Astrocyte of the spinal cord (primary cell): ENCODE data around the gene SERPINA12.
"Not testable (repeated sequence)": the region's sequence is repeated elsewhere in the genome, so short reads cannot be mapped to it uniquely, and the experiment has no call there.

ENCODE experiments used
- DNase-seq: peaks from one replicate; pipeline ENCODE4 v3.0.0; 2011; ENCODE audit warnings: low read depth, low spot score
- H3K4me3 ChIP-seq: 2 replicates; pipeline ENCODE4 v1.5.1; 2011; ENCODE audit warnings: low read depth, mild to moderate bottlenecking, low read length, moderate library complexity
- in situ Hi-C: cut with HindIII; loops from 2 replicates; pipeline ENCODE4 v1.10.0; 2017; ENCODE audit warnings: low sequenced_read_pairs
- TF ChIP-seq, protein P1 (sequence below): IDR thresholded peaks from 2 replicates; pipeline ENCODE4 v1.5.1; 2012; ENCODE audit warnings: low read depth, mild to moderate bottlenecking, low read length, inconsistent platforms

SERPINA12 gene

DNA sequence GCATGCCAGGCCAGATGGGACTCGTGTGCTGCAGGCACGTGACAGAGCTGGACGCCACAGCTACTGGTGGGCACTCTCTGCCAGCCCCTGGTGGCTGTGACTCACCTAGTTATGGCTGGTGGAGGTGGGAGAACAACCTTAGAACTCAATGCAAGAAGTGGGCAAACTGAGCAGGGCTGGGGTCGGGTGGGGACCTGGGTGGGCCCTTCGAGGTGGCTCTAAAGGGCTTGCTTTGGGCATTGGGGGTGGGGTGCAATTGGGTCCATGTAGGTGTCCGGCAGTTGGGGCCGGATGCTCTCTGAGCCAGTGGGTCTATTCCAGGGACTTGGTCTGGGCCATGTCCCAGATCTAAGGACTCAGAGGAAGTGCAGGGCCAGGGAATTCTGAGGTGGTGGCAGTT, 5.1 kb upstream of the SERPINA12 start:
- no peak for DNase-seq
- TF ChIP-seq, protein P1, sequence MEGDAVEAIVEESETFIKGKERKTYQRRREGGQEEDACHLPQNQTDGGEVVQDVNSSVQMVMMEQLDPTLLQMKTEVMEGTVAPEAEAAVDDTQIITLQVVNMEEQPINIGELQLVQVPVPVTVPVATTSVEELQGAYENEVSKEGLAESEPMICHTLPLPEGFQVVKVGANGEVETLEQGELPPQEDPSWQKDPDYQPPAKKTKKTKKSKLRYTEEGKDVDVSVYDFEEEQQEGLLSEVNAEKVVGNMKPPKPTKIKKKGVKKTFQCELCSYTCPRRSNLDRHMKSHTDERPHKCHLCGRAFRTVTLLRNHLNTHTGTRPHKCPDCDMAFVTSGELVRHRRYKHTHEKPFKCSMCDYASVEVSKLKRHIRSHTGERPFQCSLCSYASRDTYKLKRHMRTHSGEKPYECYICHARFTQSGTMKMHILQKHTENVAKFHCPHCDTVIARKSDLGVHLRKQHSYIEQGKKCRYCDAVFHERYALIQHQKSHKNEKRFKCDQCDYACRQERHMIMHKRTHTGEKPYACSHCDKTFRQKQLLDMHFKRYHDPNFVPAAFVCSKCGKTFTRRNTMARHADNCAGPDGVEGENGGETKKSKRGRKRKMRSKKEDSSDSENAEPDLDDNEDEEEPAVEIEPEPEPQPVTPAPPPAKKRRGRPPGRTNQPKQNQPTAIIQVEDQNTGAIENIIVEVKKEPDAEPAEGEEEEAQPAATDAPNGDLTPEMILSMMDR: no peak
- in situ Hi-C loops: no loop called here
- H3K4me3 ChIP-seq: no peak overlapping the region

DNA sequence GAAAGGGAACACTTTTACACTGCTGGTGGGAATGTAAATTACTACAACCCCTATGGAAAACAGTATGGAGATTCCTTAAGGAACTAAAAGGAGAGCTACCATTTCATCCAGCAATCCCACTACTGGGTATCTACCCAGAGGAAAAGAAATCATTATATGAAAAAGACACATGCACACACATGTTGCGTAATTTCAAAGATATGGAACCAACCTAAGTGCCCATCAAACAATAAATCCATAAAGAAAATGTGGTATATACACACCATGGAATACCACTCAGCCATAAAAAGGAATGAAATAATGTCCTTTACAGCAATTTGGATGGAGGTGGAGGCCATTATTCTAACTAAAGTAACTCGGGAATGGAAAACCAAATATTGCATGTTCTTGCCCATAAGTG, 1.2 kb upstream of the SERPINA12 start:
- DNase-seq, in situ Hi-C loops, H3K4me3 ChIP-seq: not testable (repeated sequence)

DNA sequence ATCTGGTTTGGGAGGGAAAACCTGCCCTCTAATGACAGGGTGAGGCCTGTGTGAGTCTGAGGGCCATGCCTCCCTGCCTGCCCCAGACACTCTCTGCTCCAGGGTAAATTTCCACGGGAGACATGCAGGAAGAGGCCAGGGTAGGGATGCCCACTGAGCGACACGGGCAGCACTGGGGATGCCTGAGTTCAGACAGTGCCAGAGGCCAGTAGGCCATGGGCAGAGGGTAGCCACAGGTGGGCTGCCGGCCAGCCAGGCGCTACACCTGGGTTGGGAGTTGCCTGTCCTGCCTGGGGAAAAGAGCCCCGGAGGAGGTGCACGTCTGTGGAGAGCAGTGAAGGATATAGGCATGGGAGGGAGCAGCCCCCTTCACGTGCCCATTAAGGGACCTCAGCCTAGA, 3.6 kb downstream of the SERPINA12 start:
- no peak for DNase-seq
- in situ Hi-C loops: no loop called here
- TF ChIP-seq, protein P1: no peak
- H3K4me3 ChIP-seq: no peak overlapping the region

DNA sequence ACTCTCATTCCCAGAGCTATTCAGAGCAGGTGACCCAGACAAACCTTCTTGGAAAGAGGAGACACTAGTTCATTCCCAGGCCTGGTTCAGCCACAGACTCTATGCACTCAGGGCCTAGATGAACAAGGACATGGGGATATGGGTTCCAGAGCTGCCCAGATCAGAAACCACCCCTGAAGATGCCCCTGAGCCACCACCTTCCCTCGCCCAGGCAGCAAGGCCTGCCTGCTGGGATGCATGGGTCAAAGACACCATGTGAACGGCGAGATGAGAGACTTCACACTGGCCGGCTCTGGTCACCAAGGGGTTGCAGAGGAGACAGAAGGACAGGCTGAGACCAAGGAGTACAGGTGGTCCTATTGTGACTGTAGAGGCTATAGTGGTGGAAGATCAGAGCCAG, 4.1 kb downstream of the SERPINA12 start:
- TF ChIP-seq, protein P1: no peak
- DNase-seq: no peak
- in situ Hi-C loops: no loop called here
- H3K4me3 ChIP-seq: no peak overlapping the region

DNA sequence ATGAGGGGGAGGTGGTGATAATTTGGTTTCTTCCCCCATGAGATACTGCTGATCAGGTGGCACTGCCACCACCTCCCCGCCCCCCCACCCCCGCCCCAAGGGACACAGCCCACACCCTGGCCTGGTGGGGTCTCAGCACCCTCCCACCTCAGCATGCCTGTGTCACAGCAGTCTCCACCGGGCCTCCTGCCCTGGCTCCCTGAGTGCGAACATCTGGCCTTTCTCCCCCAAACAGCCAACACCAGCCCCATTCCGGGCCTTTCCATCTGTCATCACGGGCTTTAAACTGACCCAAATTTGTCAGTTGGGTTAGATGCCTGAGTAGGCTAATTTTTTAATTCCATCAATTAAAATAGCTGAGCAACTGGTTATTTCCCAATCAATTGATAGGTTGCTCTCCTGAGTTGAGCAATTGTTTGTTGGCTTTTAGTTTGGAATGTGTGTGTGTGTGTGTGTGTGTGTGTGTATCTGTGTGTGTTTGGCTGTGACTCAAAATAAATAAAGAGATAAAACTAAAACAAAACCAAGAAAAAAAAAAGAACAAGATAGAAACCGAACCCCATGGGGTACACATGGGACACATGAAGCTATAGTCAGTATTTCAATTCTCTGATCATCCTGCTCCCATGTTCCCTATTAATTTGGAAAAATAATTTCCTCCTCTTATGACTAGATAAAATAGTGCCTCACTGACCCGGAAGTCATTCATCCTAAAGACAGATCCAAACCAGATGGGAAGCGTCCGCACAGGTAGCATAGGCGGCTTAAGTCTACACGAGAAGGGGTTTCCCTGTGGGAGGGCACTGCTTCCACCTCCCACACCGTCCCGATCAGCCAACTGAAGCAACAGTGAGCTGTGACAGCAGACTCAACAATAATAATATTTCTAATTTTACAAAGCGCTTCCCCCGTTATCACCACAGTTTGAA, 7.4 kb downstream of the SERPINA12 start:
- TF ChIP-seq, protein P1: no peak
- H3K4me3 ChIP-seq: no peak overlapping the region
- in situ Hi-C loops: no loop called here
- DNase-seq: no peak

DNA sequence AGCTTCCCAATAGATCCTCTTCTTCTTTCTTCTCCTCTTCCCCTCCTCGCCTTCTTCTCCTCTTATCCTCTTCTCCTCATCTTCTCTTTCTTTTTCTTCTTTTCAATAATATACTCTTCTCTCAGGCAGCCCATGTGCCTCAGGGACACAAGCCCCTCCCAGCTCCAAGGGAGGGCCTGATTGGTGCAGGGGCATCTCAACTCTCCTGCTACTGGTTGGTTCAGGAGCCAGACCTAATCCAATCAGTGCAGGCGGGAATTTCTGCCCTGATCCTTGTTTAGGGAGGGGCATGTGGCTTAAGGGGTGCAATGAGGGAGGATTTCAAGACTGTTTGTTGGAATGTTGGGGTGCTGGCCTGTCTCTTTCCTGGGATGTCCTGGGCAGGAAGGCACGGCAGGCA, 9.0 kb downstream of the SERPINA12 start:
- no peak for DNase-seq
- H3K4me3 ChIP-seq: no peak overlapping the region
- TF ChIP-seq, protein P1: no peak
- in situ Hi-C loops: no loop called here

DNA sequence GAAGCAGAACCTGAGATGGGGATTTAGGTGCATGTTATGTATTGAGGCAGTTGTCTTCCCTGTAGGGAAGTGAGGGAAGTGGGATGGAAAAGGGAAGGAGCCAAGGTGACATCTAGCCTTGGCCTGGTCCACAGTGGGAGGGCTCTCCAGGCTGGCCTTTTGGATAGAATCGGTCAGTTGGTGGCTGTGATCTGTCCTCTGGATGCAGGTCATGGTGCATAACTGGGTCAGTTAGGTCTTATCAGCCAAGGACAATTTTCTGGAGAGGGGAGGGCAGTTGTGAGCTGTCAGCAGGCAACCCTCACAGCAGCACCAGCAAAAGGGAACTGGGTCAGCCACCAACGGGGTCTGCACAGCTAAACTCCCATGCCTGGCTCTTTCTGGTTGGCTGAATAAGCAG, 9.6 kb downstream of the SERPINA12 start:
- H3K4me3 ChIP-seq: no peak overlapping the region
- TF ChIP-seq, protein P1: no peak
- no peak for DNase-seq
- in situ Hi-C loops: no loop called here
